HG03060 (cell line): ENCODE data around the gene RASSF8.

Experiments used
- ATAC-seq: cut with Tn5 transposase; IDR thresholded peaks from one replicate; pipeline ENCODE4 v1.9.1; 2021; ENCODE audit warnings: low read depth, moderate number of reproducible peaks; ENCODE audit not compliant: unreplicated experiment

The RASSF8 gene

DNA sequence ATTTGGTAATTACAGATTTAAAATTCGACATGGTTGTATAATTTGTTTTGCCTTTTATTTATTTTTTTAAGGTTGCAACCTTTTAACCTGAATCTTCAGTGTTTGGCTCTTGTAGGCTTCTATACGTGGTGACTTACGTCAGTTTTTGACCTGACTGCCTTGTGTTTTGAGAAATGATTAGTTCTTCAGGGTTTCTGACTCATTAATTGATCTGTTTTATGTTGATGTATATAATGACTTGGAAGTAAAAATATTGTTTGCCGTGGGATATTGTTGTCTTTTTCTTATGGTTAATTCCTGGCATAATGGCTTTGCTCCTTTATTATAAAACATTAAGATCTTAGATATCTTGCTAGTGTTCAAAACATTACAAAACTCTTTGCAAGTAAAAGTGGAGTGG, 2.5 kb downstream of the RASSF8 start:
- no peak for ATAC-seq

DNA sequence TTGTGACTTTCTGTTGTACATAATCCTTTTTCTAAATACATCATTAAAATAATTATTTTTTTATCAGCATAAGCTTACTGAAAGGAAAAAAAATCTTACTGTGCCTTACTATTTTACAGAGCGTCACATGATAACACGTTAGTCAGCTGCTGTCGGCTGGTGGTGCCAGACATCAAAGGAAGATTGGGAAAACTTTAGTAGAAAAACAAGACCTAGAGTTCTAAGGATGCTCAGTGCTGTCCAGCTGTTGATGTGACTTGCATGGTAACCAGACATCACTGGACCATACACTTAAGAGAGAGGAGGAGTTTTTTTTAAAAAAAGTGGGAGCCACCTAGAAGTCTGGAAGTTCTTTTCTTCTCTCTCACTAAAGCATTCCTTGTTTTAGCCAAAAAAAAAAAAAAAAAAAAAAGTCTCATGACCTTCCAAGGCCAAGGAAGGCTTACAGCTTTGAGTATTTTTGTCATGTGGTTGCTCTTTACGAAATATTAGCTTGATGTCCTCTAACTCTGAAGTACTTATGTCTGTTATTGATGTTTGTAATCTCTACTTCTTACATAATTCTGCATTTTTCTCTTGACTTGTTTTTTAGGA, 4.5 kb downstream of the RASSF8 start:
- no peak for ATAC-seq

DNA sequence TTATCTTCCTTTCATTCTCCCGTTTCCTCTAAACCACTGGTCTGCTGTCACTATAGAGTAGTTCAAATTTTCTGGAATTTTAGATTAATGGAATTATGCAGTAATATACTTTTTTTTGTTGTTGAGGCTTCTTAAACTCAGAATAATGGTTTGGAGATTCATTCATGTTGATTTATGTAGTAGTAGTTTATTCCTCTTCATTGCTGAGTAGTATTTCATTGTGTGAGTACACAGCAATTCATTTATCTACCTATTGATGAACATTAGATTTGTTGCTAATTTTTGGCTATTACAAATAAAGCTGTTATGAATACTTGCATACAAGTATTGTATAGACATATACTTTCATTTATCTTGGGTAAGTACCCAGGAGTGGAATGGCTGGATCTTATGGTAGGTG, 7.2 kb downstream of the RASSF8 start:
- no peak for ATAC-seq

GRCh38 chr12:25970082-25970481, 11.6 kb downstream of the RASSF8 start:
- no peak for ATAC-seq

DNA sequence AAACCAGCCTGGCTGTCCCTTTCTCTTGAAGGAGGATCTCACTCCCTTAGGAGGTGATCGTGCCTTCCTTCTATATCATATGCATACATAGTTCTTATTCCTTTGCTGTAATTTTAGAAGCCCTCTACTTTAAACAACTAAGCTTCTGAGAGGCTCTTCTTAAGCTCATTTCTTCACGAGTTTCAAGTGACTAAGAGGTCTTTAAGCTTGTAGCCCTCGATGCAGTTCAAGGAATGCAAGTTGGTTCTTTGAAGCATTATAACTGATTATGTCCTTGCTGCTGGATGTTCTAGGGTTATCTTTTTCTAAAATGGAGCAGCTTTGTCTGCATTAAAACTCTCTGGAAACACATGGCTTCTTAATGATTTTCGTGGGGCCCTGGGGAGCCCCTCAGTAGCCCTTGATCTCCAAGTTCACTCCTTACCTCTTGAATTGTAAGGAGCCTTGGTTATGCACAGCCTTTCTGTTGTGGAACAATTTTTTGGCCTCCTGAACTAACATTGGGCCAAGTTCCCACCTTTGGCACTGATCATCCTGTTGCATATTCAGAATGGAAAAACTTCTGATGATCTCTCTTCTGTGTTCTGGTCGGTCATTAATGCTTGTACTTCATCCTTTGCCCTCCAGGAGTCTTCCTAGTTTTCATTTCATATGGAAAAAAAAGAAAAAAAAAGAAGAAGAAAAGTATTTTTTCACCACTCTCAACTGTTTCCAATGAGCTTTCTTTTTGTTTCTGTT, 12.6 kb downstream of the RASSF8 start:
- ATAC-seq, result no peak

DNA sequence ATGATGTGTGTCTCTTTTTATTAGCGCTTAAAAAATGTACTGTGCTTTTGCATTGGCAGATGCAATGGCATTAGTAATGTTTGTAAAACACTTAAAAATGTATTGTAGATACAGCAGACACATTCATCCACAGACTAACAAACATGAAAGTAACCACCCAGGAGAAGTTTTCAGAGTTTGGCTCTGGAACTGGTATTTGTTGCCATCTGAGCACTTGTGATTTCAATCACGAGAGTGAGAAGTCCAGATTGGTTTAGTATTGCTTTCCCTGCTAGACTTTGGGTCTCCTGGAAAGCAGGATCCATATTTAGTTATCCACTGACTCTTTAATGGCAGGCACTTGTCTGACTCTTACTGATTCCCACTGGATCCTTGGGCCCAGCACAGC, 13.2 kb downstream of the RASSF8 start:
- ATAC-seq, result no peak

DNA sequence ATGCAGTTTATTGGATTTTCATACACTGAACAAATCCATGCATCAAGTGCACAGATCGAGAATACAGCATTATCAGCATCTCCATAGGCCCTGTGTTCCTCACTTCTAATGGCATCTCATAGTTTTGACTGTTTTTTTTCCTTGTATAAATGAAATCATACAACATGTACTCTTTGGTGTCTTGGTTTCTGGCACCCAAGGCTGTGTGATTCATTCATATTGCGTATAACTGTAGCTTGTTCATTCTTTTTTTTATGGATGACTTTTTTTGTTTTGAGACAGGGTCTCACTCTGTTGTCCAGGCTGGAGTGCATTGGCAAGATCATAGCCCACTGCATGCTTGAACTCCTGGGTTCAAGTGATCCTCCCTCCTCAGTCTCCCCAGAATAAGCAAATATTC, 14.3 kb downstream of the RASSF8 start:
- ATAC-seq, result no peak

- ATAC-seq, result no peak
Observed at GRCh38 chr12:25975179-25975578, 16.7 kb downstream of the RASSF8 start.

GRCh38 chr12:25975682-25976081, 17.2 kb downstream of the RASSF8 start:
- ATAC-seq, result no peak

GRCh38 chr12:25976289-25976688, 17.8 kb downstream of the RASSF8 start:
- no peak for ATAC-seq

- no peak for ATAC-seq
Observed at GRCh38 chr12:25977047-25977446, 18.6 kb downstream of the RASSF8 start.

- no peak for ATAC-seq
Observed at GRCh38 chr12:25979059-25979458, 20.6 kb downstream of the RASSF8 start.

DNA sequence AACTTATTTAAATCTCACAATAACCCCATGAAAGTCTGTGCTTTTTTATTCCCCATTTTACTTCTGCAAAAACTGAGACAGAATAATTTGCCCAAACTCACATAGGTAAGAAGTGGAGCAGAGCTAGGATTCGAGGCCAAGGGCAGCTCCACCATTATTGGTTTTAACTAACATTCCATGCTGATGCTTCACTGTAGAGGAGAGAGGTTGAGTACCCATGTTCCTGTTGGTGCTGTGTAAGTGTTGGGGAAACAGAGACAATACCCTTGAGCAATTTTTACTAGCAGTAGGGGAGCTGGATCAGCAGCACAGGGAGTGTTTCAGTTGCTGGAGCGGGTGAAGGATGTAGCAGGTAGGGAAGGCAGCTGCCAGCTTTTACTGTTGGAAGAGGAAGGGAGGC, 21.1 kb downstream of the RASSF8 start:
- ATAC-seq, result no peak

DNA sequence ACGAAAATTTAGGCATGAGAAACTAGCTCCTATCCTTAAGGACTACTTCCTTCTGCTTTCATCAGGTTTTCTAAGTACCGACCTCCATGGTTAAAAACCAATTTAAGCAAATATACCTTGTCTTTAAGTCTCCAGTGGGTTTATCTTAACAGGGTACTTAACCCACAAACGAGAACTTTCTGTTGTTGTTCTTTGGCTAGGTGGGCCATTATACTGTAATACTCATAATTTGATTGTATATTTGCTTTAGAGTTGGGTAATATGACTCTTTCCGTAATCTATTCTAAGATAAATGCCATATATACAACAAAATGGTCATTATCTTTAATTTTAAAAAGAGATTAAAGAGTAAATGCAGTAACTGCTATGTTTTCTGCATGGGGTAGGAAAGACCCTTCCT, 21.6 kb downstream of the RASSF8 start:
- ATAC-seq, result no peak

GRCh38 chr12:25981597-25981996, 23.1 kb downstream of the RASSF8 start:
- no peak for ATAC-seq

GRCh38 chr12:25982416-25982815, 23.9 kb downstream of the RASSF8 start:
- no peak for ATAC-seq

- no peak for ATAC-seq
Observed at GRCh38 chr12:25983625-25984024, 25.1 kb downstream of the RASSF8 start.

GRCh38 chr12:25984759-25985158, 26.3 kb downstream of the RASSF8 start:
- ATAC-seq, result no peak

- no peak for ATAC-seq
Observed at GRCh38 chr12:25985316-25986175, 27.1 kb downstream of the RASSF8 start.

- no peak for ATAC-seq
Observed at GRCh38 chr12:25986180-25986579, 27.7 kb downstream of the RASSF8 start.

GRCh38 chr12:25988505-25988904, 30.0 kb downstream of the RASSF8 start:
- ATAC-seq, result no peak

DNA sequence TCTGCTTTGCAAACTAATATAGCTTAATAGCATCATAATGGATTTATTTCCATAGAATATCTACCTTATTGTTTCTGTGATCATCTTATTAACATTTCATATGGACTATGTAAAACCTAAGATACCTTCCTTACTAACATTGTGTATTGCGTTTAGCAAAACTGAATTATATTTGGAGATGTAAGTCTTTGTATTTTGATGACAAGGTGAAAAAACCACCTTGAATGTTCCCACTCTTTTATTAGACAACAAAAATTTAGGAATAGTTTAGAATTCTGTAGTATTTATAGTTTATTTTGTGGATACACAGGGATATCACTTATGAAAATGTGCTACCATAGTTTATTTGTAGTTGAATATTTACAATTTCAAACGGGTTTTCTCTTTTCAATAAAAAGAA, 32.0 kb downstream of the RASSF8 start:
- ATAC-seq, result no peak
